ENCODE results near the gene RIPPLY1.

DNA sequence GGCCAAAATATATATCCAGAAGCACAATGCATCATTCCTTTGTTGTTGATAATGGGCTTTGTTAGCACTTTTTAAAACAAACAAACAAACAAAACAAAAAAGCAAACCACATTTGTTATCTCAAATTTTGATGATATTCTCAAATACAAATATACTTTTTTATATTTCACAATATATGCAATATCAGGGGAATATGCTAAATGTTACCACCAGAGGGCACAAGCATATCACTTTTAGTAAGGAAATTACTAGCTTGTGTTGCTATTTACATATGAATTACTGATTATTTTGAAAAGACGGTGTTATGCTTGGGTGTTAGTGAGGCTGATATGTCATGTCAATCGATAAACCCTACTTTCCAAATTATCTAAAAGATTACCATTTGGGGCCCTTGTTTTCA is 29.1 kb downstream of the RIPPLY1 start:
- TF ChIP-seq, protein P1, sequence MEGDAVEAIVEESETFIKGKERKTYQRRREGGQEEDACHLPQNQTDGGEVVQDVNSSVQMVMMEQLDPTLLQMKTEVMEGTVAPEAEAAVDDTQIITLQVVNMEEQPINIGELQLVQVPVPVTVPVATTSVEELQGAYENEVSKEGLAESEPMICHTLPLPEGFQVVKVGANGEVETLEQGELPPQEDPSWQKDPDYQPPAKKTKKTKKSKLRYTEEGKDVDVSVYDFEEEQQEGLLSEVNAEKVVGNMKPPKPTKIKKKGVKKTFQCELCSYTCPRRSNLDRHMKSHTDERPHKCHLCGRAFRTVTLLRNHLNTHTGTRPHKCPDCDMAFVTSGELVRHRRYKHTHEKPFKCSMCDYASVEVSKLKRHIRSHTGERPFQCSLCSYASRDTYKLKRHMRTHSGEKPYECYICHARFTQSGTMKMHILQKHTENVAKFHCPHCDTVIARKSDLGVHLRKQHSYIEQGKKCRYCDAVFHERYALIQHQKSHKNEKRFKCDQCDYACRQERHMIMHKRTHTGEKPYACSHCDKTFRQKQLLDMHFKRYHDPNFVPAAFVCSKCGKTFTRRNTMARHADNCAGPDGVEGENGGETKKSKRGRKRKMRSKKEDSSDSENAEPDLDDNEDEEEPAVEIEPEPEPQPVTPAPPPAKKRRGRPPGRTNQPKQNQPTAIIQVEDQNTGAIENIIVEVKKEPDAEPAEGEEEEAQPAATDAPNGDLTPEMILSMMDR (IDR thresholded peaks at IDR 0.05): peak; percentile 57
- no peak for TF ChIP-seq ZFX (IDR thresholded peaks at IDR 0.05; ENCODE audit: borderline replicate concordance)

Measured in 22Rv1 (cell line).